HCT116 (cell line): ENCODE measurements around the gene SND1.

Experiments used
- CEBPB ChIP-seq: IDR thresholded peaks from 2 replicates; pipeline ENCODE4 v1.6.1; 2012; ENCODE audit warnings: low read depth
- CTCF ChIP-seq, 3 experiments: fragments of 200-600 bp in 1 of 3; sonication (generic) in 1 of 3; IDR thresholded peaks in 2 of 3; conservative IDR thresholded peaks in 1 of 3; 2 replicates each; pipeline ENCODE4 v1.5.1; 2012 to 2017; ENCODE audit warnings: low read depth in 2 of 3, low read length in 2 of 3, antibody characterized with exemption in 1 of 3, borderline replicate concordance in 1 of 3, control low read depth in 1 of 3, mild to moderate bottlenecking in 1 of 3, mixed read lengths in 1 of 3, mixed run types in 1 of 3, moderate library complexity in 1 of 3; ENCODE audit not compliant: insufficient read depth in 1 of 3
- EZH2phosphoT487 ChIP-seq: fragments of 200-600 bp; IDR thresholded peaks from 2 replicates; pipeline ENCODE4 v1.6.1; 2018; ENCODE audit warnings: antibody characterized with exemption, borderline replicate concordance
- POLR2A ChIP-seq: IDR thresholded peaks from 2 replicates; pipeline ENCODE4 v1.7.0; 2011; ENCODE audit warnings: borderline replicate concordance; ENCODE audit not compliant: insufficient read depth, insufficient read length; ENCODE audit errors: extremely low read depth
- SIN3A ChIP-seq: IDR thresholded peaks from 2 replicates; pipeline ENCODE4 v1.6.1; 2012; ENCODE audit warnings: low read depth
- YY1 ChIP-seq: IDR thresholded peaks from 2 replicates; pipeline ENCODE4 v1.6.1; 2011; ENCODE audit warnings: low read length, low read depth, moderate library complexity, mild to moderate bottlenecking; ENCODE audit not compliant: insufficient replicate concordance; ENCODE audit errors: extremely low read depth
- TF ChIP-seq, protein P1 (sequence below): IDR thresholded peaks from 2 replicates; pipeline ENCODE4 v1.6.1; 2012

DNA sequence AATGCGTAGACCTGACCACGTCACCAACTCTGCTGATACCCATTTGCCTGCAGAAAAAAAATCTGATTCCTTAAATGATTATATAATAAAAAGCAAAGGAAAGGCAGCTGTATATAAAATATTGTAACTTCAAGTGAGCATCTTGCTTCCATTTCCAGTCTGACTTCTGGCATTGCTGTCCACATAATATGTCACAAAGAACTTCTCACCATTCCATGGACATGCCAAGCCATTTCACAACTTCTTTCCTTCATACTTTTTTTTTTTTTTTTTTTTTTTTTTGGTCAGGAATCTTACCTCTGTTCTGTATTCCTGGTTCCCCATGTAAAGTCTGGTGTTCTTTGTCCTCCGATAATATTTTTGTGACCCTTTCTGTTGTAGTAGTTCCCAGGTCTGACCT, 165.5 kb downstream of the SND1 start:
- TF ChIP-seq, protein P1, sequence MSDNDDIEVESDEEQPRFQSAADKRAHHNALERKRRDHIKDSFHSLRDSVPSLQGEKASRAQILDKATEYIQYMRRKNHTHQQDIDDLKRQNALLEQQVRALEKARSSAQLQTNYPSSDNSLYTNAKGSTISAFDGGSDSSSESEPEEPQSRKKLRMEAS = no peak
- TF ChIP-seq SIN3A = no peak
- no peak for TF ChIP-seq YY1
- no peak for TF ChIP-seq CTCF (IDR thresholded peaks at IDR 0.05 in 2 of 3, conservative IDR thresholded peaks at IDR 0.05 in 1 of 3; ENCODE audit: borderline replicate concordance in 1 of 3, insufficient read depth in 1 of 3, low read depth in 2 of 3, low read length in 2 of 3)
- no peak for TF ChIP-seq CEBPB
- TF ChIP-seq POLR2A = no peak
- no peak for TF ChIP-seq EZH2phosphoT487
